ENCODE measurements around the gene NOS1. TPM values are rescaled to one million over a fixed set of nuclear protein-coding genes. Genes with fewer than 3 reads are reported as not detected.

Gene NOS1
- total RNA-seq, 2 donors from 2014 or later = 2.6 to 8.3 TPM

- no peak for DNase-seq (ENCODE audit: low spot score)
- no peaks in the 10 kb centered on the region for H3K27me3 ChIP-seq (replicated peaks; ENCODE audit: insufficient read depth)
- peaks cover 0 to 5% of the 10 kb centered on the region in 2 donors for H3K36me3 ChIP-seq
- no peaks in the 10 kb centered on the region for H3K9me3 ChIP-seq
- TF ChIP-seq POLR2A (IDR thresholded peaks at IDR 0.05) (no peak), POLR2AphosphoS5 (IDR thresholded peaks at IDR 0.05) (no peak), CTCF (IDR thresholded peaks at IDR 0.05) (no peak)
- H3K4me1 ChIP-seq (replicated peaks) = no peaks in the 10 kb centered on the region
- H3K27ac ChIP-seq = no peak overlapping the region
- intact Hi-C loops (cut with DNase I) = no loop called here
- no peak overlapping the region for H3K4me3 ChIP-seq
- 80% methylated on average over 4 of the region's 4 CpGs for WGBS
Observed at GRCh38 chr12:117180758-117181467, 180.5 kb downstream of the NOS1 start.

GRCh38 chr12:117178745-117179144 lies 182.7 kb downstream of the NOS1 start:
- no peak overlapping the region for H3K27ac ChIP-seq
- no peak for DNase-seq (ENCODE audit: low spot score)
- no peaks in the 10 kb centered on the region for H3K36me3 ChIP-seq
- H3K4me1 ChIP-seq (replicated peaks) = no peaks in the 10 kb centered on the region
- WGBS = 97% methylated on average over 2 of the region's 2 CpGs
- TF ChIP-seq POLR2A (IDR thresholded peaks at IDR 0.05) (no peak), CTCF (IDR thresholded peaks at IDR 0.05) (no peak), POLR2AphosphoS5 (IDR thresholded peaks at IDR 0.05) (no peak)
- no peaks in the 10 kb centered on the region for H3K27me3 ChIP-seq (replicated peaks; ENCODE audit: insufficient read depth)
- H3K4me3 ChIP-seq = no peak overlapping the region
- H3K9me3 ChIP-seq = no peaks in the 10 kb centered on the region
- intact Hi-C loops (cut with DNase I) = no loop called here

GRCh38 chr12:117178301-117178700 lies 183.1 kb downstream of the NOS1 start:
- H3K9me3 ChIP-seq = no peaks in the 10 kb centered on the region
- no peaks in the 10 kb centered on the region for H3K36me3 ChIP-seq
- DNase-seq (ENCODE audit: low spot score) = no peak

GRCh38 chr12:117172168-117172567 lies 189.3 kb downstream of the NOS1 start:
- intact Hi-C loops (cut with DNase I) = no loop called here
- DNase-seq (ENCODE audit: low spot score) = no peak
- H3K27ac ChIP-seq = no peak overlapping the region
- WGBS = 97% methylated on average over 3 of the region's 3 CpGs
- no peak for TF ChIP-seq POLR2AphosphoS5 (IDR thresholded peaks at IDR 0.05)
- TF ChIP-seq CTCF (IDR thresholded peaks at IDR 0.05) = no peak
- no peak for TF ChIP-seq POLR2A (IDR thresholded peaks at IDR 0.05)
- no peaks in the 10 kb centered on the region for H3K4me1 ChIP-seq (replicated peaks)
- peaks cover 0 to 9% of the 10 kb centered on the region in 2 donors for H3K36me3 ChIP-seq
- no peak overlapping the region for H3K4me3 ChIP-seq
- H3K27me3 ChIP-seq (replicated peaks; ENCODE audit: insufficient read depth) = no peaks in the 10 kb centered on the region
- H3K9me3 ChIP-seq = no peaks in the 10 kb centered on the region

More at GRCh38 chr12:117178301-117178700, 183.1 kb downstream of the NOS1 start:
- intact Hi-C loops (cut with DNase I) = no loop called here
- Histone ChIP-seq H3K4me3 (no peak overlapping the region), H3K27ac (no peak overlapping the region), H3K27me3 (replicated peaks; ENCODE audit: insufficient read depth) (no peaks in the 10 kb centered on the region), H3K4me1 (replicated peaks) (no peaks in the 10 kb centered on the region)
- 89% methylated on average over 10 of the region's 10 CpGs for WGBS
- TF ChIP-seq POLR2A (IDR thresholded peaks at IDR 0.05) (no peak), POLR2AphosphoS5 (IDR thresholded peaks at IDR 0.05) (no peak), CTCF (IDR thresholded peaks at IDR 0.05) (no peak)
